Measurements from ENCODE around the gene MRPL42. TPM values are rescaled to one million over a fixed set of nuclear protein-coding genes. Genes with fewer than 3 reads are reported as not detected.

MRPL42 gene
- total and polyA plus RNA-seq, 2 donors (not counting 1 experiment from before 2014, with no cell fraction given): 68.0 to 87.3 TPM

DNA sequence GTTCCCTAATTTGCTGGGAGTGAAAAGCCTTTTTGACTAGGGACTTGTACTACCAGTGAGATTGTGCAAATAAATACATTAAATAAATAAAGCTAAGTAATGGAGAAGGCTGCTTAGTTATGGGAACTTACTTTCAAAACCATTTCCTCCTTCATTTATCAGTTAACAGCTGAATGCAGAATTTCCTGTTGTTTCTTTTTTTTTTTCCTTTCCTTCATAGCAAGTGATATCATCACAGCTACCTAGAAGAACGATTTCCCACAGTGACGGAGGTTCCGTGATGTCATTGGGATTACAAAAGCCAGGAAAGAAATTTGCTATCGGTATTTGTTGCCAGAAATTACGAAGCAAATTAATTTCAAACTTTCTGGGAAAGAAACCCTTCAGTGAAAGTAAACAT is 63.0 kb downstream of the MRPL42 start:
- Histone ChIP-seq H3K79me2 (ENCODE audit: control insufficient read depth, insufficient read depth, low read length) (no peaks in the 10 kb centered on the region), H3K4me2 (ENCODE audit: extremely low read depth, insufficient read depth, low read length) (no peak overlapping the region), H3K27me3 (ENCODE audit: control insufficient read depth, insufficient read depth, low read length) (no peaks in the 10 kb centered on the region), H3K27ac (ENCODE audit: insufficient read depth, low read length) (no peak overlapping the region), H4K20me1 (ENCODE audit: control insufficient read depth, extremely low read depth, insufficient read depth, low read length) (no peaks in the 10 kb centered on the region), H3K36me3 (ENCODE audit: control insufficient read depth, insufficient read depth, low read length) (no peaks in the 10 kb centered on the region), H3K9me3 (ENCODE audit: control insufficient read depth, insufficient read depth, low read depth, low read length) (no peaks in the 10 kb centered on the region), H3K4me3 (replicated peaks in 1 of 4; ENCODE audit: control extremely low read depth in 1 of 4, insufficient read depth in 1 of 4, low read depth in 3 of 4, low read length in 4 of 4) (no peak overlapping the region), H3K9ac (ENCODE audit: insufficient read depth, low read length) (no peak overlapping the region), H2AFZ (ENCODE audit: low read length) (no peak overlapping the region), H3K4me1 (ENCODE audit: control insufficient read depth, extremely low read depth, insufficient read depth, low read length) (peaks cover 2% of the 10 kb centered on the region)
- peak in 1 of 2 donors; percentile 23 for DNase-seq (ENCODE audit: low read depth in 2 of 2)
- TF ChIP-seq, protein P1, sequence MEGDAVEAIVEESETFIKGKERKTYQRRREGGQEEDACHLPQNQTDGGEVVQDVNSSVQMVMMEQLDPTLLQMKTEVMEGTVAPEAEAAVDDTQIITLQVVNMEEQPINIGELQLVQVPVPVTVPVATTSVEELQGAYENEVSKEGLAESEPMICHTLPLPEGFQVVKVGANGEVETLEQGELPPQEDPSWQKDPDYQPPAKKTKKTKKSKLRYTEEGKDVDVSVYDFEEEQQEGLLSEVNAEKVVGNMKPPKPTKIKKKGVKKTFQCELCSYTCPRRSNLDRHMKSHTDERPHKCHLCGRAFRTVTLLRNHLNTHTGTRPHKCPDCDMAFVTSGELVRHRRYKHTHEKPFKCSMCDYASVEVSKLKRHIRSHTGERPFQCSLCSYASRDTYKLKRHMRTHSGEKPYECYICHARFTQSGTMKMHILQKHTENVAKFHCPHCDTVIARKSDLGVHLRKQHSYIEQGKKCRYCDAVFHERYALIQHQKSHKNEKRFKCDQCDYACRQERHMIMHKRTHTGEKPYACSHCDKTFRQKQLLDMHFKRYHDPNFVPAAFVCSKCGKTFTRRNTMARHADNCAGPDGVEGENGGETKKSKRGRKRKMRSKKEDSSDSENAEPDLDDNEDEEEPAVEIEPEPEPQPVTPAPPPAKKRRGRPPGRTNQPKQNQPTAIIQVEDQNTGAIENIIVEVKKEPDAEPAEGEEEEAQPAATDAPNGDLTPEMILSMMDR (conservative IDR thresholded peaks at IDR 0.05 in 1 of 2, IDR thresholded peaks at IDR 0.05 in 1 of 2; ENCODE audit: low read depth in 1 of 2, low read length in 2 of 2): no peak

DNA sequence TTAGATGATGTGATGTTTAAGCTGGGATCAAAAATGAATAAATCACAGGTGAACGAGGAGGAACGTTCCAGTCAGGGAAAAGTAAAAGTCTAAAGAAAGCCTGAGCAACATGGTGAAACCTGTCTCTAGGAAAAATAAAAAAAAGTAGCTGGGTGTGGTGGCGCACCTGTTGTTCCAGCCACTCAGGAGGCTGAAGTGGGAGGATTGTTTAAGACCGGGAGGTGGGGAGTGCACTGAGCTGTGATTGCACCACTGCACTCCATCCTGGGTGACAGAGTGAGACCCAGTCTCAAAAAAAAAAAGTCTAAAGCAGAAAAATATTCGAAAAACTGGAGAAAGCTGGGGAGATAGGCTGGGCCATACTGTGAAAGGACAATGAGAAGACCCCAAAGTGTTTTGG is 66.0 kb downstream of the MRPL42 start:
- no peaks in the 10 kb centered on the region for H3K36me3 ChIP-seq (ENCODE audit: control insufficient read depth, insufficient read depth, low read length)
- no peaks in the 10 kb centered on the region for H4K20me1 ChIP-seq (ENCODE audit: control insufficient read depth, extremely low read depth, insufficient read depth, low read length)
- no peaks in the 10 kb centered on the region for H3K9me3 ChIP-seq (ENCODE audit: control insufficient read depth, insufficient read depth, low read depth, low read length)
- no peak overlapping the region for H2AFZ ChIP-seq (ENCODE audit: low read length)
- no peak overlapping the region for H3K9ac ChIP-seq (ENCODE audit: insufficient read depth, low read length)
- no peak overlapping the region for H3K4me3 ChIP-seq (replicated peaks in 1 of 4; ENCODE audit: control extremely low read depth in 1 of 4, insufficient read depth in 1 of 4, low read depth in 3 of 4, low read length in 4 of 4)
- H3K27ac ChIP-seq (ENCODE audit: insufficient read depth, low read length): no peak overlapping the region
- no peak for TF ChIP-seq EZH2 (IDR thresholded peaks at IDR 0.05; ENCODE audit: low read length, missing control alignments)
- TF ChIP-seq, protein P1 (conservative IDR thresholded peaks at IDR 0.05 in 1 of 2, IDR thresholded peaks at IDR 0.05 in 1 of 2; ENCODE audit: low read depth in 1 of 2, low read length in 2 of 2): no peak
- peaks cover 2% of the 10 kb centered on the region for H3K4me1 ChIP-seq (ENCODE audit: control insufficient read depth, extremely low read depth, insufficient read depth, low read length)
- no peaks in the 10 kb centered on the region for H3K27me3 ChIP-seq (ENCODE audit: control insufficient read depth, insufficient read depth, low read length)
- no peak overlapping the region for H3K4me2 ChIP-seq (ENCODE audit: extremely low read depth, insufficient read depth, low read length)
- no peak for DNase-seq (ENCODE audit: low read depth in 2 of 2)
- H3K79me2 ChIP-seq (ENCODE audit: control insufficient read depth, insufficient read depth, low read length): no peaks in the 10 kb centered on the region

DNA sequence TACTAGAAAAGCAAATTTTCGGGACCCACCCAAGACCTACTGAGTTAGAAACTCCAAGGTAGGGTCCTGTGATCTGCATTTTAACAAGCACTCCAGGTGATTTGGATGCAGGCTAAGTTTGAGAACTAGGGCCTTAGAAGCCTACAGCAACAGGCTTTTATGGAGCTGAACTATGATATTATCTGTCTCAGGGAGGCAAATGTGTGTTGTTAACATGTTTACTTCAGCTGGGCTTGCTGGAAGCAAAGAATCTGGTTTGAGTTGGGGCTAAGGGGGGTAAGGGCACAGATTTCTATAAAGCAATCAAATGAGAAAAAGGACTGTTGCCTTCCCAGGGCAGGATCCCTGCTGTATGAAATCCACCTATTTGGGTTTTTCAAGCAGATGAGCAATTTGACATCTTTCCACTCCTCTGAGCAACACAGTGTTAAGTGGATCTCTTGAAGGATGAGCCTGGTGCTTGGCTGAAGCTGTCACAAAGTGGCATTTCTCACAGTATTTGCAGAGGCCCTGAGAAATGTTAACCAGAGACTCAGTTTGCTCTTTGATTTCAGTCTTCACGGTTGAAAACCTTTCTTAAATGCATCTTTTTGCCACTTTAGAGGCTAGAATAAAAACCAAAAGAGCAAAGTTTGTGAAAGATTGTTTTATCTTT is 68.9 kb downstream of the MRPL42 start:
- no peaks in the 10 kb centered on the region for H4K20me1 ChIP-seq (ENCODE audit: control insufficient read depth, extremely low read depth, insufficient read depth, low read length)
- no peak overlapping the region for H3K4me3 ChIP-seq (replicated peaks in 1 of 4; ENCODE audit: control extremely low read depth in 1 of 4, insufficient read depth in 1 of 4, low read depth in 3 of 4, low read length in 4 of 4)
- no peaks in the 10 kb centered on the region for H3K9me3 ChIP-seq (ENCODE audit: control insufficient read depth, insufficient read depth, low read depth, low read length)
- no peaks in the 10 kb centered on the region for H3K79me2 ChIP-seq (ENCODE audit: control insufficient read depth, insufficient read depth, low read length)
- no peaks in the 10 kb centered on the region for H3K27me3 ChIP-seq (ENCODE audit: control insufficient read depth, insufficient read depth, low read length)
- no peak overlapping the region for H3K4me2 ChIP-seq (ENCODE audit: extremely low read depth, insufficient read depth, low read length)
- H2AFZ ChIP-seq (ENCODE audit: low read length): no peak overlapping the region
- no peak for DNase-seq (ENCODE audit: low read depth in 2 of 2)
- H3K36me3 ChIP-seq (ENCODE audit: control insufficient read depth, insufficient read depth, low read length): no peaks in the 10 kb centered on the region
- H3K4me1 ChIP-seq (ENCODE audit: control insufficient read depth, extremely low read depth, insufficient read depth, low read length): peaks cover 2% of the 10 kb centered on the region
- no peak for TF ChIP-seq EZH2 (IDR thresholded peaks at IDR 0.05; ENCODE audit: low read length, missing control alignments)
- TF ChIP-seq, protein P1 (conservative IDR thresholded peaks at IDR 0.05 in 1 of 2, IDR thresholded peaks at IDR 0.05 in 1 of 2; ENCODE audit: low read depth in 1 of 2, low read length in 2 of 2): no peak
- H3K27ac ChIP-seq (ENCODE audit: insufficient read depth, low read length): no peak overlapping the region
- H3K9ac ChIP-seq (ENCODE audit: insufficient read depth, low read length): no peak overlapping the region

Measured in fibroblast of lung (primary cell).